ENCODE measurements around the gene NARS2.

DNA sequence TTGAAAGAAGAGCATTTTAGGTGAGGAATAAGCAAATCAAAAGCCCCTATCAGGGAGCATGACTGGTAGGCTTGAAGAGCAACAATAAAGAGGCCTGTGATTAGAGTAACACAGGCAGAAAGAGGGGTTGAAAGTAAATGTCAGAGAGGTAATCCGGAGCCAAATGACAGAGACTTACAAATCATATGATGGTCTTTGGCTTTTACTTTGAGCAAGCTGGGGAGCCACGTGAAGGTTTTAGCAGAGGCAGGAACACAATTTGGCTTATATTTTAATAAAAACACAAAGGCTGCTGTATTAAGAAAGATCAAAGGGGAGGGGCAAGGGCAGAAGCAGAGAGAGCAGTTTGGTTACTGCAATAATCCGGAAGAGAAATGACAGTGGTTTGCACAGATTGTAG is 12.8 kb upstream of the NARS2 start:
- TF ChIP-seq, protein P1, sequence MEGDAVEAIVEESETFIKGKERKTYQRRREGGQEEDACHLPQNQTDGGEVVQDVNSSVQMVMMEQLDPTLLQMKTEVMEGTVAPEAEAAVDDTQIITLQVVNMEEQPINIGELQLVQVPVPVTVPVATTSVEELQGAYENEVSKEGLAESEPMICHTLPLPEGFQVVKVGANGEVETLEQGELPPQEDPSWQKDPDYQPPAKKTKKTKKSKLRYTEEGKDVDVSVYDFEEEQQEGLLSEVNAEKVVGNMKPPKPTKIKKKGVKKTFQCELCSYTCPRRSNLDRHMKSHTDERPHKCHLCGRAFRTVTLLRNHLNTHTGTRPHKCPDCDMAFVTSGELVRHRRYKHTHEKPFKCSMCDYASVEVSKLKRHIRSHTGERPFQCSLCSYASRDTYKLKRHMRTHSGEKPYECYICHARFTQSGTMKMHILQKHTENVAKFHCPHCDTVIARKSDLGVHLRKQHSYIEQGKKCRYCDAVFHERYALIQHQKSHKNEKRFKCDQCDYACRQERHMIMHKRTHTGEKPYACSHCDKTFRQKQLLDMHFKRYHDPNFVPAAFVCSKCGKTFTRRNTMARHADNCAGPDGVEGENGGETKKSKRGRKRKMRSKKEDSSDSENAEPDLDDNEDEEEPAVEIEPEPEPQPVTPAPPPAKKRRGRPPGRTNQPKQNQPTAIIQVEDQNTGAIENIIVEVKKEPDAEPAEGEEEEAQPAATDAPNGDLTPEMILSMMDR (IDR thresholded peaks at IDR 0.05): no peak
- TF ChIP-seq POLR2A (IDR thresholded peaks at IDR 0.05): no peak

Data from ovary (tissue), 3 donors.